ENCODE measurements around the gene SBSN.

DNA sequence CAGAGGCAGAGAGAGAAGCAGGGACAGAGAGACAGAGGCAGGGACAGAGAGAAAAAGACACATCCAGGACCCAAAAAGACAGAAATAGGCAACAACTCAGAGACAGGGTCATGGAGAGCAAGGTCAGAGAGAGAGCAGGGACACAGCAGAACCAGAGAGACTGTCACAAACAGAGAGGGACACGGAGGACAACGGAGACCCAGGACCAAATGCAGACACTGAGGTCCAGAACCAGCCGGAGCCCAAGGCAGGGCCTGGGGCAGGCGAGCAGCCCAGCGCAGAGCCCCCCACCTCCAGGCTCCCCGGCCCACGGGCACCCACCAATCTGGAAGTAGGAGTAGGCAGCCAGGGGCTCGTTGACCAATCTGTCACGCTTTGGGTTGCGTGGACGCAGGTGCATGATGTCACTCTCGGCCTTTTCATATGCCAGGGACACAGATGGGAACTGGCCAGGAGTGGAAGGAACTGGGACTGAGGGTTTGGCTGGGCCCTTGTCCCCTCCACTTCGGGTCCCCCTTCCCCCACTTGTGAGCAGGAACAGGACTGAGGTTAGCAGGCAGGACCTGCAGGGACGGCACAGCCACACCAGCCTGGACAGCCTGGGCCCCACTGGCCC is 25.4 kb upstream of the SBSN start:
- no peak for TF ChIP-seq POLR2A (IDR thresholded peaks at IDR 0.05)
- TF ChIP-seq, protein P1, sequence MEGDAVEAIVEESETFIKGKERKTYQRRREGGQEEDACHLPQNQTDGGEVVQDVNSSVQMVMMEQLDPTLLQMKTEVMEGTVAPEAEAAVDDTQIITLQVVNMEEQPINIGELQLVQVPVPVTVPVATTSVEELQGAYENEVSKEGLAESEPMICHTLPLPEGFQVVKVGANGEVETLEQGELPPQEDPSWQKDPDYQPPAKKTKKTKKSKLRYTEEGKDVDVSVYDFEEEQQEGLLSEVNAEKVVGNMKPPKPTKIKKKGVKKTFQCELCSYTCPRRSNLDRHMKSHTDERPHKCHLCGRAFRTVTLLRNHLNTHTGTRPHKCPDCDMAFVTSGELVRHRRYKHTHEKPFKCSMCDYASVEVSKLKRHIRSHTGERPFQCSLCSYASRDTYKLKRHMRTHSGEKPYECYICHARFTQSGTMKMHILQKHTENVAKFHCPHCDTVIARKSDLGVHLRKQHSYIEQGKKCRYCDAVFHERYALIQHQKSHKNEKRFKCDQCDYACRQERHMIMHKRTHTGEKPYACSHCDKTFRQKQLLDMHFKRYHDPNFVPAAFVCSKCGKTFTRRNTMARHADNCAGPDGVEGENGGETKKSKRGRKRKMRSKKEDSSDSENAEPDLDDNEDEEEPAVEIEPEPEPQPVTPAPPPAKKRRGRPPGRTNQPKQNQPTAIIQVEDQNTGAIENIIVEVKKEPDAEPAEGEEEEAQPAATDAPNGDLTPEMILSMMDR (IDR thresholded peaks at IDR 0.05), result no peak
